Activated CD4-positive, alpha-beta T cell treated with anti-CD3 and anti-CD28 coated beads, Interleukin-2, amount 50 U/mL, for 48 hours (primary cell): ENCODE results near the gene ZDHHC24.
"Not testable (repeated sequence)": the region's sequence is repeated elsewhere in the genome, so short reads cannot be mapped to it uniquely, and the experiment has no call there.

Experiments used
- DNase-seq, 2 experiments: peaks; one replicate each; pipeline ENCODE4 v3.0.0-alpha.2; 2020

ZDHHC24 gene

DNA sequence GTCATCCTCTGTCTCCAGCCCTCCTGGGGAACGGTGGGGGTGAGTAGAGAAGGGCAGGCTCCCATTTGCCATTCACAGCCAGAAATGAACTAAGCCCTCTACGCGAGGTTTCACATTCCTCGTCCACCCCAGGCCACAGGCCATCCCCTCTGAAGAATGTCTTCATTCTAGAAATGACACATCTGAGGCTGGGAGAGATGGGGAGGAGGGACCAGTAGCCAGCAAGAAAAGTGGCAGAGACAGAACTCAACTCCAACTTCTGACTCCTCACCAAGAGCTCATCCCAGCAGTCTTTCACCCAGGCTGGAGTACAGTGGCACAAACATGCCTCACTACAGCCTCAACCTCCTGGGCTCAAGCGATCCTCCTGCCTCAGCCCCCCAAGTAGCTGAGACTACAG is 19.1 kb upstream of the ZDHHC24 start:
- DNase-seq, result no peak

GRCh38 chr11:66564538-66564937 is 18.7 kb upstream of the ZDHHC24 start:
- no peak for DNase-seq

DNA sequence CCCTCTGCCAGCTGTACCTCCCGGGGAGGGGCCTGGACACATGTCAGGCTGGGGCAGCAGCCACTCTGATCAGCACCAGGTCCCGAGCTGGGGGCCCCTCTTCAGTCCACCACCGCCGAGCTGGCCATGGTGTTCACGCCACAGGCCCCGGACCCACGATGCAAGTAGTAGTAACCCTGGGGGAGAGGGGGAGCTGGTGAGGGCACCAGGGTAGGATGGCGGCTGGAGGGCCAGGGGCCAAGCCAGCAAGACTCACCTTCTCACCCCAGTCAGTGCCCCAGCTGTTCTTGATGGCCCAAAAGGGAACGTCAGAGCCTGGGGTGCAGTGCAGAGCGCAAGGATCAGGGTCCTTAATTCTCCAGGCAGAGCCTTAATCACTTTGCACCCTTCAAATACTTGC is 18.0 kb upstream of the ZDHHC24 start:
- no peak for DNase-seq

- DNase-seq, result no peak
Observed at GRCh38 chr11:66562907-66563583, 17.2 kb upstream of the ZDHHC24 start.

- DNase-seq, result no peak
Observed at GRCh38 chr11:66562275-66562674, 16.4 kb upstream of the ZDHHC24 start.

- no peak for DNase-seq
Observed at GRCh38 chr11:66561975-66562248, 16.1 kb upstream of the ZDHHC24 start.

DNA sequence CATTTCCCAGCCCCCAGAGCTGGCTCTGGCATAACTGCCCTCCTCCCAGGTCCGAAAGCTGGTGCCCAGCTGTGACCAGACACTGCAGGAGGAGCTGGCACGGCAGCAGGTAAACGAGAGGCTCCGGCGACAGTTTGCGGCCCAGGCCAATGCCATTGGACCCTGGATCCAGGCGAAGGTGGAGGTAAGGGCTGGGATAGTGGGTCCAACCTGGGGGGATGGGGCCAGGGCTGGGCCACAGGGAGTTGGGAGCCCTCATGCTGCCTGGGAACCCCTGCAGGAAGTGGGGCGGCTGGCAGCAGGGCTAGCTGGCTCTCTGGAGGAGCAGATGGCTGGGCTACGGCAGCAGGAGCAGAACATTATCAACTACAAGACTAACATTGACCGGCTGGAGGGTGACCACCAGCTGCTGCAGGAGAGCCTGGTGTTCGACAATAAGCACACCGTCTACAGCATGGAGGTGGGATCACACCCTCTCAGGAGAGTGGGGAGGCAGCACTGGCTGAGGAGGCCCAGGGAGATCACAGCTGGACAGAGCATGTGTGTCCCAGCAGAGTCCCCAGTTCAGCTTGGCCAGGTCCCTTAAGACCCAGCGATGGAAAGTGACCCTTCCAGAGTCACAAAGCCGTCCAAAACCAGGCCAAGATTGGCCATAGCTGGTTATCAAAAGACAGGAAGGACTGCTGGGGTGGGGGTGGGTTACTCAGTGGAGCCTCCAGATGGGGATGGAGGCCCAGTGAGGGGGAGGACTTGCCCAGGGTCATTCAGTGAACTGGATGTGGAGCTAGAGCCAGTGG is 15.5 kb upstream of the ZDHHC24 start:
- DNase-seq, result no peak

GRCh38 chr11:66559866-66560676 is 14.2 kb upstream of the ZDHHC24 start:
- DNase-seq, result no peak

- peak; percentile 23 to 24 for DNase-seq
Observed at GRCh38 chr11:66559142-66559865, 13.5 kb upstream of the ZDHHC24 start.

- no peak for DNase-seq
Observed at GRCh38 chr11:66557733-66558326, 12.0 kb upstream of the ZDHHC24 start.

- DNase-seq, result no peak
Observed at GRCh38 chr11:66556086-66556485, 10.2 kb upstream of the ZDHHC24 start.

DNA sequence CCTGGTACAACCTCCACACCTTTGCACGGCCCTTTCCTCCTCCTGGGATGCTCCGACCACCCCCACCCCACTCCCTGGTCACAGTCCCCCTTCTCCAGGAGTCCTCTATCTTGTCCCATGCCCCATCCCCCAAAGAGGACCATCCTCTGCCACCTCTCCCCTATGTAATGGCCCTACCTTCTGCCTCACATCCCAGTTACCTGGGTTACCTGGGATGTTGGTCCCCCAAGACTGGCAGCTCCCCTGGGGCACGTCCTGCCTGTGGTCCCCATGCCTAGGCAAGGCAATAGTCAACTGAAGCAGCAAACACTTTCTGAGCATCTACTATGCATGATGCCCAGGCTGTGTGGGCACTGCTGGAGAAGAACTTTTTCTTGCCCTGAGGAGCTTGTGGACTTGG is 9.6 kb upstream of the ZDHHC24 start:
- DNase-seq, result no peak

- DNase-seq, result no peak
Observed at GRCh38 chr11:66554602-66555001, 8.8 kb upstream of the ZDHHC24 start.

DNA sequence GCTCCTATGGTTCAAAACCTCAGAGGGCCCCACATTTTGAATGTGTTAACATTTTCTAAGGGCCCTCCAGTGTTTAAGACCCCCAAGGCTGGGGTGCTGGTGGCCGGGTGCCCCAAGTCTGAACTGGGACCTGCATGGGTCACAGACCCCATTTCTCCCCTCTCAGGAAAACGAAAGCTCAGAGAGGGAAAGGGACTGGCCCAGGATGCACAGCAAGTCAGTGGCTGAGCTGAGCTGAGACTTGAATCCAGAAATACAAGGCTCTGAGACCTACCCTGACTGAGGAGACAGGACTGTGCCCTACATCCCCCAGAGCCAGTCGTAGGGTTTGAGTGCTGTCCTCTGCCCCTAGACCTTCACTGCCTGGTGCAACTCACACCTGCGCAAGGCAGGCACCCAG is 5.0 kb upstream of the ZDHHC24 start:
- DNase-seq, result no peak

DNA sequence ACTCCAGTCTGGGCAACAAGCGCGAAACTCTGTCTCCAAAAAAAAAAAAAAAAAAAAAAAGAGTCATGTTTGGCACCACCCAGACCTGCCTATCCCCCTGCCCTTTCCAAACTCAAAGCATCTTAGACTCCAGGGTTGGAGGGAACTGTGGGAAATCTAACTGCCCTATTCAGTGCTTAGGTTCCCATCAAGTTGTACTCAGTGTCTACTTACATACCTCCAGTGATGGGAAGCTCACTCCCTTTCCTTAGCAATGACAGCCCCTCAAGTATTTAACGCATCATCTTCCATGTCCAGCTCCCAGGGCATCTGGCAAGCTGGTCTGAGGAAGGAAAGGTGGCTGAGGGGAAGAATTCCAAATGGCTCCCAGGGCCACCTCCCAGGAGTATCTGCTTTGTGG is 3.8 kb upstream of the ZDHHC24 start:
- no peak for DNase-seq

GRCh38 chr11:66548774-66549630 is 3.2 kb upstream of the ZDHHC24 start:
- DNase-seq, result no peak

- DNase-seq, result no peak
Observed at GRCh38 chr11:66548041-66548440, 2.2 kb upstream of the ZDHHC24 start.

DNA sequence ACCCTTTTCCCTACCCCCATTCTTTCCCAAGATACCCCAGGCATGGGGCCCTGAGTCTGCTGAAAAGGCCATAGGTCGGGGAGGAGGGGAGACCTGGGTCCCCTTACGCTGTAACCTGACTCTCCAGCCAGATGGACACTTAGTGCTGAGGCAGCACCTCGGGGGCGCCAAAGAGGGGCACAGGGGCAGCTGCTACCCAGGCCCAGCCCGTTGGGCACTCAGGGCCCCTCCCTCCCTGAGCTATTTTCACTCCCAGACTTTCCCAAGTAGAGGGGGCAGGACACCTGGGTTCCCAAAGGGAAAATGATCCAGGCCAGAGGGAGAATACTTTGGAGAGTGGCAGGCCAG is 1.8 kb upstream of the ZDHHC24 start:
- no peak for DNase-seq

- peak in 1 of 2 experiments; percentile 11 for DNase-seq
Observed at GRCh38 chr11:66546966-66547661, 1.3 kb upstream of the ZDHHC24 start.

DNA sequence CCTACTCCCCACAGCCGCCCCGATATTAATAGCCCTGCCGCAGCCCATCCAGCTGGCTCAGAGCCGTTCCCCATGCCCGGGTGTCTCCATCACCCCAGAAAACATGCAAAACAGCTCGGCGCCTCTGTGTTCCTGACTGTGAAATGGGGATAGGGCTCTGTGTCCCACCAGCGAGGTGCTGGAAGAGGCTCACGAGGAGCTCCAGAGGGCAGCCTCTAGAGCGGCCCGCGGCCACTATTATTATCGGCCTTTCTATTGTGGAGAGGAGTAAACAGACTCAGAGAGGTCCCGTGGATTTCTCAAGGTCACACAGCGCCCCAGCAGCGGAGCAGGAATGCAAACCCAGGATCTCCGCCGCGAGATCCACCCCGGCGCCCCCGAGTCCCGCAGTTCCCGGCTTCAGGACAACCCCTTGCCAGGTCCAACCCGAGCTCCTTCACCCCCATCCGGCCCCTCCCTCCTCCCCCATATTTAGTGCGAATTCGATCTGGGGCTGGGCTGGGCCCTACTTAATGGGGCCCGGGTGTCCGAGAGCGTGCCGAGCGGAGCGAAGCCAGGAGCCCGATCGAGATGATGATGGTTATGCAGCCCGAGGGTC is 619 bp upstream of the ZDHHC24 start, which contains the start of gene ACTN3:
Gene ACTN3 (plus strand): TSS at position 536 of the 598 bp plus-strand sequence. CDS start 35 bp downstream, at position 571.
- peak; percentile 29 to 35 for DNase-seq

DNA sequence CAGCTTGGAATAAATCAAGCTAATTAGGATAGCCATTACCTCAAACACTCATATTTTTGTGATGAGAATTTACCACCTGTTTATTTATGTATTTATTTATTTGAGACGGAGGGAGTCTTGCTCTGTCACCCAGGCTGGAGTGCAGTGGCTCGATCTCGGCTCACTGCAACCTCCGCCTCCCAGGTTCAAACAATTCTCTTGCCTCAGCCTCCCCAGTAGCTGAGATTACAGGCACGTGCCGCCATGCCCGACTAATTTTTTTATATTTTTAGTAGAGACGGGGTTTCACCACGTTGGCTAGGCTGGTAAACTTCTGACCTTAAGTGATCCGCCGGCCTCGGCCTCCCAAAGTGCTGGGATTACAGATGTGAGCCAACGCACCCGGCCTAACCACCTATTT is 896 bp downstream of the ZDHHC24 start:
- DNase-seq, result not testable (repeated sequence)
